H7 (cell line): ENCODE measurements around the gene ADGRV1. TPM values are rescaled to one million over a fixed set of nuclear protein-coding genes. Genes with fewer than 3 reads are reported as not detected.

Experiments used
- DNase-seq: peaks from one replicate; pipeline ENCODE4 v3.0.0; 2012
- H3K27me3 ChIP-seq: 2 replicates; pipeline ENCODE4 v1.6.0; 2011; ENCODE audit warnings: mild to moderate bottlenecking, low read length; ENCODE audit not compliant: control insufficient read depth, insufficient read depth
- H3K36me3 ChIP-seq: replicated peaks from 2 replicates; pipeline ENCODE4 v1.5.1; 2011; ENCODE audit warnings: low read length; ENCODE audit not compliant: control insufficient read depth, insufficient read depth
- H3K4me3 ChIP-seq: 2 replicates; pipeline ENCODE4 v1.5.1; 2011; ENCODE audit warnings: low read depth, mild to moderate bottlenecking, control low read depth, low read length, moderate library complexity; ENCODE audit not compliant: insufficient read depth
- total RNA-seq: library from RNA; depleted of rRNA; stranded (reverse); fragments of >200 nt; shearing (Covaris generic); gene quantifications from 2 replicates; pipeline ENCODE4 v1.2.3, GENCODE V29; 2014

The ADGRV1 gene
- total RNA-seq, 1 experiment from 2014 or later, result 28.8 TPM

DNA sequence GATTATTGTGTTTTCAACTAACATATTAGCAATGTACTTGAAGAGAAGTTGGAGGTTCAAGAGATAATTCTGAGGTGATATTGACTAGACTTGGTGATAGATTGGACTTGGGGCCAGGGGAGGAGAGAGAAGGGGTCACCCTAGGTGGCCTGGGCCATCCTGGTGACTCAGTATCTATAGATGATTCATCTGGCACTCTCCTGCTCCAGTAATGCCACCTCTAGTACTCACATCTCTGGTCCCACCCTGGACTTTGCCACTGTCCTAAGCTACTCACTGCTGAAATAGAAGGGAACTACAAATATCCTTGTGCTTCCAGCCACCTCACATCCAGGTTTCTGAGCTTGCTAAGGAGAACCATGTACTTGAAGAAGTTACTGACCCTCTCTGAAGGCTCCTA is 574.6 kb downstream of the ADGRV1 start:
- no peak for DNase-seq
- H3K27me3 ChIP-seq, result no peaks in the 10 kb centered on the region
- no peaks in the 10 kb centered on the region for H3K36me3 ChIP-seq
- H3K4me3 ChIP-seq, result no peak overlapping the region

DNA sequence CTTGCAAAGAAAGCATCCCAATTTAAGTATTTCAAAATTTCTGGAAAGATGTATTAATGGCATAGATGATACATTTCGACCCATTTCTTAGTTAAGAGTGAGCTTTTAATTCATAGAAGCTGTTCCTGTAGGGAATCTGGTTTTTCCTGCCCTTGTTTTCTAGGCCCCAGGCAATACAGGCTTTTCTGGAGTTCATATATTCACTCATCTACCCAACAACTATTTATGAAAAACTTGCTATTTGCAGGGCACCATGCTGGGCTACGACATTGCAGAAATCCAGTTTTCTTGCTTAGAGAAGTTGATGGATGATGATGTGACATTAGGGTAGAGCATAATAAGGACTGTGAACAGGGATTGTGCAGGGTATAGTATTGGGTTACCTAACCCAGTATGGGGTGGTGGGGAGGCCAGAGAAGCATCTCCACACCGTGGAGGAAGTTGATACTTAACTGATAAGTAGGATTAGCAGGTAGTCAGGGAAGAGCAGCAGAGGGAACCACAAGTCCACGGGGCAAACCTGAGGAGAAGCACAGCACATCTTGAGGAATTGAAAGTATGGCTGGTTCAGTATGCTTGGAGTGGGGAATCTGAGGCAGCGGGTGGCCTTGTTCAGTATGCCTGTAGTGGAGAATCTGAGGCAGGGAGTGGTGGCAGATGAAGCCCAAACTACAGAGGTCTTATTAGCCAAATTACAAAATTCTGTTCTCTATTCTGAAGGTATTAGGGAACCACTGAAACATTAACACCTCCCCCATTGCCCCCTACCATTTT is 577.1 kb downstream of the ADGRV1 start:
- Histone ChIP-seq H3K4me3 (no peak overlapping the region), H3K27me3 (no peaks in the 10 kb centered on the region), H3K36me3 (no peaks in the 10 kb centered on the region)
- DNase-seq, result no peak

DNA sequence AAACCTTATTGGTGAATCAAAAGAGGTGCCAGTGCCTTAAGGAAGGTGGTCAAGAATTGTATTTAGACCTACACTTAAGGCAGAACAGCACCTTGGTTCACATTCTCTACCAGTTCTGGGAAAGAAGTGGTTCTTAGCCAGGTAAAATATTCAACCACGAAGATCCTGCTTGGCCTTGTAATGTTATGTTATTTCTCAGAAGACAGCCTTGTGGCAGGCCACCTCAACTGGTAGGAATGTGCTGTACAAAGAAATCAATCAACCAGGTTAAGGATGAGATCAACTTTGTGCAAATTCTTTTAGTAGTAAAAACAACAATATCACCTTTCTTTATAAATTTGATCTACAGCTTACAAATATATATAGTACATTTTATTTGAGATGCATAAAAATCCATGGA is 577.7 kb downstream of the ADGRV1 start:
- Histone ChIP-seq H3K36me3 (no peaks in the 10 kb centered on the region), H3K4me3 (no peak overlapping the region), H3K27me3 (no peaks in the 10 kb centered on the region)
- no peak for DNase-seq

DNA sequence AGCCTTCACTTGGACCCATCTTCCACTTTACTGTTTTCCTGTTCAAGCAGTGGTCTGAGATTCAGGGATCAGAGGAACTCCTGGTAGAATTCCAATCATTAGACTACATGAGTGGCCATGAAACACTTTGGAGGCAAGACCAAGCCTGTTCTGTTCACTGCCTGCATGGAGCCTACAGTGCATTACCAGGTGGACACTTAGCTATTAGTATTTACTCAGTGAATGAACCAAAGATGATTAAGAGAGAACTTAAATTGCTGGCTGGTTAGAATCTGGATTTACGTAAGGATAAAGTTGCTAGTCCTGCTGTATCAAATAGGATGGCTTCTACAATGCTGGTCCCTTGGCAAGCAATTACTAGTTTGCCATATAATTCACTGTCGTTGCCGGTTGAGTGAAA is 579.0 kb downstream of the ADGRV1 start:
- no peaks in the 10 kb centered on the region for H3K27me3 ChIP-seq
- no peaks in the 10 kb centered on the region for H3K36me3 ChIP-seq
- no peak overlapping the region for H3K4me3 ChIP-seq
- no peak for DNase-seq

DNA sequence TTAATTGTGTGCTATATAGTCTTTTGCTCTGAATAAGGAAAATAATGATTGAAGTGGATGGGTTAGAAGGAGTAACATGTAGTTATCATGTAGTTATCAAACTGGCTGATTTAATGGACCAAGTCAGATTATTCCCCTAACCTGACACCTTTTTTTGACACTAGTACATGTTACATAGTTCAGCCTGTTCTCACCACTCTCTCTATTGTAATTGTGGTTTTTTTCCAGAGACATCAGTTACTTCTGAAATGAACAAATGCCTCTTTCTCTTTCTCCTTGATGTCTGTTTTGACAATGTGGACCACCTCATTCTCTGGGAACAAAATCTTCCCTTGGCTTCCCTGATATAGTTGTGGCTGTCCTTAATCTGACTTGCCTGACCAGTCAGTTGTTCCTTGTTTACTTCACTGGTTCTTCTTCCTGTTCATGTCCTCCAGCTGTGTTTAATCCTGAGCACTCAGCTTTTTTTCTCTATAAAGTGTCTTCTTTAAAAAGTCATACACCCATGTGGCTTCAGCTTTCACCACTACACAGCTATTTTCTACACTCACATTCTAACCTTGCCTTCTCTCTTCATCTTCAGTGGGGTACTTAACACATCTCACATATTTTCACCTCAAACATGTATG is 581.1 kb downstream of the ADGRV1 start:
- no peaks in the 10 kb centered on the region for H3K36me3 ChIP-seq
- DNase-seq, result no peak
- no peak overlapping the region for H3K4me3 ChIP-seq
- H3K27me3 ChIP-seq, result no peaks in the 10 kb centered on the region

DNA sequence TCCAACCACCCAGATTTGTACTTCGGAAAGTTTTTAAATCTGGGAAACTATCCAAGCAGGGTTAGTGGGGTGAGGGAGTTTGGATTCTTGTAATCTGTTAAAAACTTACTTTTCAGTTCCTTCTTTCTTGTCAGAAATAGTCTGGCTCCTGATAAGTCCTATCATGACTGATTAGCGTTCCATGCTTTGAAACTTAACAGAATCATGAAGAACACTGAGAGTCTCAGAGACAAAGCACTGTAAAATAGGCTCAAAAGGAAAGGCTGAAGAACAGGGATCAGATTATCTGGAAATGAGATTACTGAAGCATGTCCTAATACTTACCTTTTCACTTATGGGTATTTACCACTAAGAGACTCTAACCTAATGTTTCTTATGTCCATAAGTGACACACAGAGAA is 582.1 kb downstream of the ADGRV1 start:
- Histone ChIP-seq H3K36me3 (no peaks in the 10 kb centered on the region), H3K4me3 (no peak overlapping the region), H3K27me3 (no peaks in the 10 kb centered on the region)
- DNase-seq, result no peak

DNA sequence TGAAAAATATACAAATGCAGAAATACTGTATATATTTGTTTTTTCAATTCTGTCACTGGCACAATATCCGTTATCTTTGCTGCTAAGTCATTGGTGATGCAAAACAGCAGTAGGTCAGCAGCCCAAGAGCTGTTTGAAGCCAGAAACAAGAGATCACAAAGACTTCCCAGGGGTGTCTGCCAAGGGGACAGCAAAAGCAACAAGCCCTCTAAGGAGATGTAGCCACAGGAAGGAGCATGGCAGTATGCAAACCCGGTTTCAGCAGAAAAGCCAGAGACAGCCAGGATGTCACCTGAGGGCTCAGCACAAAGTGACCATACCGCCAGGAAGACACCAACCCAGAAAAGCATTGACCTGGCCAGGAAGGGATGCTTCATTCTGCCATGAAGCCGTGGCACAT is 583.0 kb downstream of the ADGRV1 start:
- Histone ChIP-seq H3K27me3 (no peaks in the 10 kb centered on the region), H3K36me3 (no peaks in the 10 kb centered on the region), H3K4me3 (no peak overlapping the region)
- peak; percentile 36 for DNase-seq

DNA sequence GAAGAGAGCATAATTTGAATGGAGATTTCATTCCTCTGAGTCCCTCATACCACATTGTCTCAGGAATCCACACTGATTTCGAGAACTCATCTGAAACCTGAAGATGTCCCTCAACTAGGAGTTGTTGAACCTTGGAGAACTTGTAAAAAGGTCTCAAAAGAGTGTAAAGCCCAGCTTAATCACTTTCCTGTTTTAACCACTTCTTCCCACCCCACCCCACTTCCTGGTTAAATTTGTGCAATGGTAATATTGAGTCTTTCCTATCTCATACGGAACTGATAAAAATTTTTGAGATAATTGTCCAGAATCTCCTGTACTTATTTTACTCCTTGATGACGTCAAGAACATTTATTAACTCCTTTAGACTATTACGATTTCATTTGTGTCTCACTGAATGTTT is 583.8 kb downstream of the ADGRV1 start:
- Histone ChIP-seq H3K27me3 (no peaks in the 10 kb centered on the region), H3K4me3 (no peak overlapping the region), H3K36me3 (no peaks in the 10 kb centered on the region)
- DNase-seq, result no peak

DNA sequence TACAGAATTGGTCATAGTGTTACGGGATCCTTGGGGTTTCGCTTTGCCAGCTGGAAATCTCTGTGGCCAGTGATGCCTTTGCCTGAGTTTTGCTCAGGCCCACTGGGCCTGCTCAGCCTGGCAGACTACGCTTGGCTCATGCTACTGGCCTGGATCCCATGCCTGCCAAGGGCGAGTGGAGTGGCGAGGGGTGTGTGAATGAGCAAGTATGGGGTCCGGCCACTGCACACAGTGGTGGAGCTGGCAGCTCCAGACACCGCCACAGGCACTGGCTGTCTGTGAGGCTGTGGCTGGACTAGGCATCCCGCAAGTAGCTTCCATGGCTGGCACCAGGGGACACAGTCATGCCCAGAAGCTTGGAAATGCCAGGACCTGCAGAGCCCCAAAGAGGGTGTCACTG is 584.2 kb downstream of the ADGRV1 start:
- Histone ChIP-seq H3K36me3 (no peaks in the 10 kb centered on the region), H3K4me3 (no peak overlapping the region), H3K27me3 (no peaks in the 10 kb centered on the region)
- DNase-seq, result no peak

DNA sequence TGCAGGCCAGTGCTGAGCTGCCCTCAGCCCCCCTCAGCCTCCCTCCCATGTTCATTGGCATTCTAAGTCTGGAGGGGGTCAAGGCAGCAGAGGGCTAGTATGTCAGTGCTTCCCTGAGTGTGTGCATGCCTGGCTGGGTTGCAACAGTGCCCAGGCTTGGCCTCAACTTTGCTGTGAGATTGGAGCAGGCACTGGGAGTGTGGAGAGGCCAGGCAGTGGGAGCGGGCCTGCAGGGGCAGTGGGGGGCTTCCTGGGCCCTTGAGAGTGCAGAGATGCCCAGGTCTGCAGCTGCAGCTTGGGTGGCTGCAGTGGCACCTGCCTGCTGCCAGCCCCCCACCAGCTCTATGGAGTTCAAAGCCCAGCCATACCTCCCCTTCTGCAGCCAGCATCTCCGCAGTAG is 585.2 kb downstream of the ADGRV1 start:
- no peaks in the 10 kb centered on the region for H3K27me3 ChIP-seq
- H3K4me3 ChIP-seq, result no peak overlapping the region
- no peaks in the 10 kb centered on the region; the same call in 1 of the 2 replicates for H3K36me3 ChIP-seq
- DNase-seq, result no peak

DNA sequence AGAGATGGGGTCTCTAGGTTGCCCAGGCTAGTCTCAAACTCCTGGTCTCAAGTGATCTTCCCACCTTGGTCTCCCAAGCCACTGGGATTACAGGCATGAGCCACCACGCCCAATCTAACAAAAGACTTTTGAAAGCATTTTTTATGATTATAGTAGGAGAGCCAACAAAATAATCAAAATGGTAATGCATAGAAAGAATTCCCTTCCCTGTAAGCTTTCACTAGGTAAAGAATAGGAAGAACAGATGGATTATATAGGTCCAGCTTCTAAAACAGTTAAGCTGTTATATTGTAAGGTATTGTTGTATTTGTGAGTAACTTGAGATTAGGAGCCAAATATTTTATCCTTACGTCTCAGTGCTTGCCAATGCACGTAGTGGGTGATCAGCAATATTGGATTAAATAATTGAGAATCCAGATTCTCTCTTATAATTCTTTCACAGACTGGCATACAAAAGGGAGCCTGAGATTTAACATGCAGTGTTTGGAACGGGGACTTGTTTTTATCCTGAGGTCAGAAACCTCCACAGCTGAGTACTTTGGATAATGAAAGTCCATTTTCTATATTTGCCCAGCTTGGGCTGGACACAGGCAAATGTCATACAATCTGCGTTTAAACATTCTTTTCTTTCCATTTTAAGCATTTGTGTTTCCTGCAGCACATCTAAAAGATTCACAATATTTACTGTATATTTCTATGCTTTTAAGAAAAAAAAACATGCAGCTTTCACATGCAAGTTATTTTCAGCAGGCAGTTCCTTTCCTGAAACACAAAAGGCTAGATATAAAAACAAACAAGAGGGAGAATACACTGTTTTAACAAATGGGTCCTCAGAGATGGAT is 586.1 kb downstream of the ADGRV1 start:
- H3K36me3 ChIP-seq, result no peaks in the 10 kb centered on the region; the same call in 1 of the 2 replicates
- no peak for DNase-seq

DNA sequence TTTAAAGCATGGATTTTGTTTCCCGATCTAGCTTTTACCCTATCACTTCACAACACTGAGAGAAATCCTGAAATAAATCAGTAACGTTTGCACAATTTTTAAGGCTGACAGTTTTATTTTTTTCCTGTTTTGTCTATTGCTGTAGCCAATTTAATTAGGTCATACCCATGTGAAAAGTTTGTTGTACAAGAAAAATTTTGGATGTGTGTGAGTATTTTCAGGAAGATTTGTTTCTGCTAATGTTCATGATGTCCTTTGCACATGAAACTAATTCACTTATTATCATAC is 586.7 kb downstream of the ADGRV1 start:
- H3K27me3 ChIP-seq, result no peaks in the 10 kb centered on the region
- H3K36me3 ChIP-seq, result no peaks in the 10 kb centered on the region; the same call in 1 of the 2 replicates
- no peak overlapping the region for H3K4me3 ChIP-seq
- DNase-seq, result no peak

More for the DNA sequence above, 586.1 kb downstream of the ADGRV1 start:
- no peaks in the 10 kb centered on the region for H3K27me3 ChIP-seq
- H3K4me3 ChIP-seq, result no peak overlapping the region

DNA sequence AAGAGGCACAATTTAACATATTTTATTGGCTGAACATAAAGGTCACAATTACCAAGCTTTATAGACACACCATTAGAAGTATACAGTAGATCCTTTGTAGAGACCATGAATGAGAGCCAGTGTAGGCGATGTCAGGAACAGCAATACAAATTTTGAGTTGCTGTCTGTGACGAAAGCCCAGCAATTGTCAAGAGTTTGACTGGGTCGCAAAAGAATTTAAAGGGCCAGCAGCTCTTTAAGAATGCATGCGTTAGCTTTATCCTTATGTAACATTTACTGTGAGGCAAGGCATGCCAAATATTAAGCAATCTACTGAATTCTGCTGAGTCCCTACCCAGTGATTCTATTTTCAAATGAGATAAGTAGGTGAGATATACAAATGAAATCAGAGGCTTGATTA is 587.6 kb downstream of the ADGRV1 start:
- no peak for DNase-seq
- Histone ChIP-seq H3K27me3 (no peaks in the 10 kb centered on the region), H3K4me3 (no peak overlapping the region), H3K36me3 (no peaks in the 10 kb centered on the region; the same call in 1 of the 2 replicates)

DNA sequence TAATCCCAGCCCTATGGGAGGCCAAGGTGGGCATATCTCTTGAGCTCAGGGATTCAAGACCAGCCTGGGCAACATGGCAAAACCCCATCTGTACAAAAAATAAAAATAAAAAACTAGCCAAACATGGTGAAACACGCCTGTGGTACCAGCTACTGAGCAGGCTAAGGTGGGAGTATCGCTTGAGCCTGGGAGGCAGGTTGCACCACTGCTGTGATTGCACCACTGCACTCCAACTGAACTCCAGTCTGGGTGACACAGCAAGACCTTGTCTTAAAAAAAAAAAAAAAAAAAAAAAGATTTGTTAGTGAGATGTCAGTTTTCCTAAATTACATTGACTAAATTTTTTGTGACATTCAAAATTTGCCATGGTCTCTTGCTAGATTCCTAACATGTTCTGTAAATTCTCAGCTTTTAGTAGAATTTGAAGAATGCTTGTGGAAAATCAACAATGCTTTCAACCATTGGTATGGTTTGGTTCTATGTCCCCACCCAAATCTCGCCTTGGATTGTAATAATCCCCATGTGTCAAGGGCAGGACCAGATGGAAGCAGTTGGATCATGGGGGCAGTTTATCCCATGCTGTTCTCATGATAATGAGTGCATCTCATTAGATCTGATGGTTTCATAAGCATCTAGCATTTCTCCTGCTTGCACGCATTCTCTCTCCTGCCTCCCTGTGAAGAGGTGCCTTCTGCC is 588.5 kb downstream of the ADGRV1 start:
- no peak for DNase-seq
- no peaks in the 10 kb centered on the region for H3K27me3 ChIP-seq
- H3K4me3 ChIP-seq, result no peak overlapping the region
- no peaks in the 10 kb centered on the region; the same call in 1 of the 2 replicates for H3K36me3 ChIP-seq
